HepG2 (cell line): ENCODE results near the gene MREG. TPM values are rescaled to one million over a fixed set of nuclear protein-coding genes. Genes with fewer than 3 reads are reported as not detected.
A peak's percentile ranks its signal among the peaks of the same experiment; 100 is the strongest.

Source experiments
- ATAC-seq: fragments of 200-7000 bp; cut with Tn5 transposase; 3 replicates; pipeline ENCODE4 v1.9.1; 2020; ENCODE audit warnings: mild to moderate bottlenecking, moderate library complexity
- Bru-seq: library from RNA; stranded (reverse); fragments of 400-500 nt; gene quantifications from one replicate; lab custom pipeline; 2021; lab: Mats Ljungman, UMichigan
- BruChase-seq, 2 experiments: library from RNA; stranded (reverse); fragments of 400-500 nt; gene quantifications; one replicate each; lab custom pipeline; 2021; lab: Mats Ljungman, UMichigan
- BruUV-seq: library from RNA; stranded (reverse); fragments of 400-500 nt; replicated peaks from 2 replicates; lab custom pipeline; 2021; lab: Mats Ljungman, UMichigan
- CTCF ChIA-PET: fragments of 300-600 bp; formaldehyde crosslinking; extraction: SDS; loops from one replicate; lab custom pipeline; 2021; ENCODE audit warnings: low total read pairs, inconsistent platforms, low intra/inter-chr PET ratio; lab: Yijun Ruan, JAX
- POLR2A ChIA-PET: fragments of 350-600 bp; sonication (Branson Sonifier 250); formaldehyde crosslinking; loops from one replicate; lab custom pipeline; 2020; ENCODE audit warnings: antibody characterized with exemption, inconsistent platforms; lab: Yijun Ruan, JAX
- DNase-seq: peaks from one replicate; pipeline ENCODE4 v3.0.0-alpha.2; 2015; ENCODE audit warnings: low spot score
- FAIRE-seq: peaks from 3 replicates; lab custom pipeline; 2011; peaks lifted over from hg19 to GRCh38; lab: Jason Lieb, UNC
- H2AFZ ChIP-seq: one replicate; pipeline ENCODE4 v1.6.1; 2011; ENCODE audit warnings: low read length, inconsistent platforms
- H3K27ac ChIP-seq: fragments of 300-600 bp; 3 replicates; pipeline ENCODE4 v1.8.0; 2011; ENCODE audit warnings: mixed run types, mild to moderate bottlenecking, mixed read lengths, low read length, inconsistent platforms; ENCODE audit not compliant: insufficient read depth; ENCODE audit errors: extremely low read length
- H3K27me3 ChIP-seq, 2 experiments: fragments of 200-600 bp in 1 of 2; 2 replicates in 1 of 2; 3 replicates in 1 of 2; pipeline versions ENCODE4 v1.6.0 to v1.8.0; 2011; ENCODE audit warnings: low read length in 2 of 2, mild to moderate bottlenecking in 2 of 2, moderate library complexity in 2 of 2, inconsistent platforms in 1 of 2; ENCODE audit not compliant: insufficient read depth in 2 of 2, control insufficient read depth in 1 of 2
- H3K36me3 ChIP-seq, 2 experiments: fragments of 200-600 bp in 1 of 2; replicated peaks in 1 of 2; 2 replicates in 1 of 2; 3 replicates in 1 of 2; pipeline versions ENCODE4 v1.5.1 to v1.8.0; 2011; ENCODE audit warnings: low read length in 2 of 2, inconsistent platforms in 1 of 2; ENCODE audit not compliant: insufficient read depth in 2 of 2, control insufficient read depth in 1 of 2
- H3K4me1 ChIP-seq: 2 replicates; pipeline ENCODE4 v1.5.1; 2012; ENCODE audit warnings: low read length, inconsistent platforms; ENCODE audit not compliant: insufficient read depth
- H3K4me2 ChIP-seq: 2 replicates; pipeline ENCODE4 v1.6.0; 2011; ENCODE audit warnings: low read depth, low read length, inconsistent platforms
- H3K4me3 ChIP-seq, 3 experiments: fragments of 200-600 bp in 1 of 3; sonication (generic), shearing (Covaris generic) in 1 of 3; replicated peaks in 1 of 3; 2 replicates each; pipeline ENCODE4 v1.5.1; 2011 to 2016; ENCODE audit warnings: low read length in 3 of 3, inconsistent platforms in 2 of 3, low read depth in 2 of 3, mild to moderate bottlenecking in 2 of 3, control low read depth in 1 of 3, mixed read lengths in 1 of 3; ENCODE audit not compliant: insufficient read depth in 1 of 3
- H3K79me2 ChIP-seq: one replicate; pipeline ENCODE4 v1.6.1; 2011; ENCODE audit warnings: low read length, inconsistent platforms; ENCODE audit not compliant: insufficient read depth
- H3K9ac ChIP-seq: 2 replicates; pipeline ENCODE4 v1.6.0; 2011; ENCODE audit warnings: mild to moderate bottlenecking, low read depth, low read length, inconsistent platforms; ENCODE audit not compliant: insufficient read depth
- H3K9me3 ChIP-seq: 2 replicates; pipeline ENCODE4 v1.5.1; 2012; ENCODE audit warnings: mild to moderate bottlenecking, low read length
- H4K20me1 ChIP-seq: 2 replicates; pipeline ENCODE4 v1.6.0; 2011; ENCODE audit warnings: inconsistent platforms, mild to moderate bottlenecking, low read length, moderate library complexity; ENCODE audit not compliant: insufficient read depth
- NFATC3 ChIP-seq: sonication (generic); formaldehyde crosslinking; IDR thresholded peaks from 2 replicates; pipeline ENCODE4 v1.5.1; 2020; ENCODE audit warnings: mild to moderate bottlenecking, missing genetic modification reagents
- TEAD3 ChIP-seq: optimal IDR thresholded peaks from 2 replicates; pipeline ENCODE3; 2016; ENCODE audit warnings: borderline replicate concordance
- ZBTB40 ChIP-seq, 2 experiments: fragments of 450-650 bp in 1 of 2; sonication (generic) in 1 of 2; formaldehyde crosslinking in 1 of 2; IDR thresholded peaks; 2 replicates each; pipeline versions ENCODE4 v1.6.1 to v1.8.0; 2016 to 2022; ENCODE audit warnings: antibody characterized with exemption in 1 of 2, mild to moderate bottlenecking in 1 of 2, missing genetic modification reagents in 1 of 2
- ZC3H4 ChIP-seq: sonication (generic); formaldehyde crosslinking; IDR thresholded peaks from 2 replicates; pipeline ENCODE4 v1.4.0; 2020; ENCODE audit warnings: missing genetic modification reagents, borderline replicate concordance
- ZNF510 ChIP-seq: sonication (generic); formaldehyde crosslinking; IDR thresholded peaks from 2 replicates; pipeline ENCODE4 v1.4.0; 2020; ENCODE audit warnings: low read depth, mild to moderate bottlenecking, missing genetic modification reagents
- ZNF891 ChIP-seq: sonication (generic); formaldehyde crosslinking; IDR thresholded peaks from 2 replicates; pipeline ENCODE4 v1.5.0; 2020; ENCODE audit warnings: mild to moderate bottlenecking, missing genetic modification reagents
- WGBS: methylation state at CpG from one replicate; pipeline ENCODE4 v1.1.6; 2017; ENCODE audit warnings: low lambda C conversion rate; 5-methylcytosine and 5-hydroxymethylcytosine counted together
- in situ Hi-C: cut with HindIII; loops from 2 replicates; pipeline ENCODE4 v1.10.0; 2017; ENCODE audit warnings: low pct_unique_long_range_greater_than_20kb; ENCODE audit not compliant: extremely low pct_ligation_motif_present
- intact Hi-C: fragments of 100-400 bp; cut with micrococcal nuclease; formaldehyde crosslinking; loops from one replicate; pipeline ENCODE4 v1.10.0; 2022; ENCODE audit not compliant: unreplicated experiment
- long read RNA-seq, 2 experiments: library from RNA in 1 of 2; library from polyadenylated mRNA in 1 of 2; stranded (forward) in 1 of 2; unstranded in 1 of 2; transcript quantifications; one replicate each; pipeline ENCODE4 v2.0.0, GENCODE V29; 2019 to 2022
- polyA minus RNA-seq, 3 experiments: library from RNA; depleted of rRNA, polyadenylated mRNA; stranded (reverse); fragments of >200 nt; gene quantifications; 2 replicates each; pipeline ENCODE4 v1.2.3, GENCODE V29; 2011; ENCODE audit warnings: low replicate concordance in 1 of 3
- polyA plus RNA-seq, 8 experiments: library from polyadenylated mRNA; depleted of rRNA in 3 of 8; stranded (reverse) in 7 of 8; unstranded in 1 of 8; fragments of >200 nt; fragmentation: Illumina TruSeq in 4 of 8; extraction: Trizol in 4 of 8; gene quantifications; 2 replicates each; pipeline versions ENCODE4 v1.2.1 to v1.2.3, GENCODE V29; 2011 to 2016; ENCODE audit warnings: low read depth in 4 of 8, missing spikeins in 1 of 8, mixed read lengths in 1 of 8; ENCODE audit not compliant: insufficient read depth in 1 of 8
- total RNA-seq, 5 experiments: library from RNA; depleted of rRNA; stranded (reverse); fragments of >200 nt; fragmentation: Illumina TruSeq; extraction: Trizol; gene quantifications; 2 replicates each; pipeline ENCODE4 v1.2.3, GENCODE V29; 2016; ENCODE audit warnings: low read depth in 1 of 5

The MREG gene
- total RNA-seq (2016; rRNA removed; fragmentation: Illumina TruSeq; extraction: Trizol) (23.3 and 26.4 TPM in 2 replicates), polyA plus RNA-seq (2011; rRNA removed) (7.3 and 7.5 TPM in 2 replicates), polyA minus RNA-seq (2011; rRNA and poly(A)+ RNA removed; ENCODE audit: low replicate concordance) (3.6 and 3.9 TPM in 2 replicates), Bru-seq, nascent RNA (percentile 85 among the genes with signal in this experiment), BruChase-seq, experiment 1, labeled RNA remaining after a 6-hour chase (percentile 70 among the genes with signal in this experiment), BruChase-seq, experiment 2, labeled RNA remaining after a 2-hour chase (percentile 74 among the genes with signal in this experiment)
- total RNA-seq (2016; cell fraction: cytosol; rRNA removed; fragmentation: Illumina TruSeq; extraction: Trizol; ENCODE audit: low read depth): 6.9 and 11.0 TPM in 2 replicates
- 22.5 and 23.8 TPM in 2 replicates for total RNA-seq (2016; cell fraction: insoluble cytoplasmic fraction; rRNA removed; fragmentation: Illumina TruSeq; extraction: Trizol)
- total RNA-seq (2016; cell fraction: membrane; rRNA removed; fragmentation: Illumina TruSeq; extraction: Trizol): 27.6 and 31.1 TPM in 2 replicates
- total RNA-seq (2016; cell fraction: nucleus; rRNA removed; fragmentation: Illumina TruSeq; extraction: Trizol): 22.1 and 26.5 TPM in 2 replicates
- 2.8 and 3.0 TPM in 2 replicates for polyA plus RNA-seq (2011; cell fraction: cytosol; rRNA removed)
- 10.6 and 11.6 TPM in 2 replicates for polyA plus RNA-seq (2011; cell fraction: nucleus; rRNA removed)
- 7.0 and 9.3 TPM in 2 replicates for polyA plus RNA-seq (2012)
- polyA plus RNA-seq (2016; cell fraction: cytosol; fragmentation: Illumina TruSeq; extraction: Trizol; ENCODE audit: low read depth): 10.0 and 14.5 TPM in 2 replicates
- polyA plus RNA-seq (2016; cell fraction: insoluble cytoplasmic fraction; fragmentation: Illumina TruSeq; extraction: Trizol; ENCODE audit: low read depth): 24.4 and 25.1 TPM in 2 replicates
- 20.9 and 23.0 TPM in 2 replicates for polyA plus RNA-seq (2016; cell fraction: membrane; fragmentation: Illumina TruSeq; extraction: Trizol; ENCODE audit: low read depth)
- polyA plus RNA-seq (2016; cell fraction: nucleus; fragmentation: Illumina TruSeq; extraction: Trizol; ENCODE audit: insufficient read depth, low read depth): 32.8 and 32.9 TPM in 2 replicates
- 4.0 and 4.3 TPM in 2 replicates for polyA minus RNA-seq (2011; cell fraction: cytosol; rRNA and poly(A)+ RNA removed)
- 19.2 and 20.6 TPM in 2 replicates for polyA minus RNA-seq (2011; cell fraction: nucleus; rRNA and poly(A)+ RNA removed)
- long read RNA-seq, experiment 1, transcript MREG-201 (5 exons, 1,314 nt): major isoform, 6 of 8 reads
- long read RNA-seq, experiment 1, partial matches to known transcripts: 1 of 8 reads
- long read RNA-seq, experiment 1, other reads (novel, unspliced or antisense): 1 of 8 reads
- long read RNA-seq, experiment 2, partial matches to known transcripts: 1 of 17 reads
- long read RNA-seq, experiment 2, other reads (novel, unspliced or antisense): 13 of 17 reads

- POLR2A ChIA-PET: interaction anchor here (0.6 to 1.6 kb wide), 2 partner anchors 141 to 701 kb away, joined by 3 read pairs; partner anchors contain the start of gene ATIC
- CTCF ChIA-PET: interaction anchor here (1.3 to 2.3 kb wide), 2 partner anchors 10 to 63 kb away, joined by 12 to 13 read pairs; no protein-coding TSS in a partner anchor
- 3% methylated on average over 36 of the region's 70 CpGs for WGBS
- H2AFZ ChIP-seq: no peak within 1 kb of the TSS
- H4K20me1 ChIP-seq: no peaks in the 10 kb centered on the region
- BruUV-seq: TSS peak; percentile 57
- peak within 1 kb of the TSS; percentile 47 for H3K27ac ChIP-seq
- peak; percentile 18 for FAIRE-seq
- in situ Hi-C loops (loop anchor here (5.0 kb wide), 1 partner anchor 61 kb away; no protein-coding TSS in a partner anchor), intact Hi-C loops (loop anchor here (1.0 to 5.0 kb wide), 3 partner anchors 30 to 63 kb away; no protein-coding TSS in a partner anchor)
- H3K9ac ChIP-seq: peak within 1 kb of the TSS; percentile 76
- DNase-seq: peak; percentile 77
- no peaks in the 10 kb centered on the region for H3K27me3 ChIP-seq
- peaks cover 15% of the 10 kb centered on the region for H3K4me1 ChIP-seq
- peaks cover 27% of the 10 kb centered on the region for H3K79me2 ChIP-seq
- H3K4me3 ChIP-seq: peak within 1 kb of the TSS; percentile 95 to 98 (median 97)
- H3K36me3 ChIP-seq: 0 out of 5 replicates have a peak, but pooled peaks cover 1 to 14% of the 10 kb centered on the region in 2 experiments
- ATAC-seq: peak; percentile 88
- no peaks in the 10 kb centered on the region for H3K9me3 ChIP-seq
- H3K4me2 ChIP-seq: peak within 1 kb of the TSS; percentile 84
- no peak for TF ChIP-seq TEAD3 (CRISPR knock-in tag)
- no peak for TF ChIP-seq ZBTB40 (IDR thresholded peaks at IDR 0.05)
- peak; percentile 47; the same call in 1 of the 2 replicates for TF ChIP-seq ZBTB40 (CRISPR knock-in tag; IDR thresholded peaks at IDR 0.05)
- no peak for TF ChIP-seq NFATC3 (CRISPR knock-in tag)
- peak; percentile 7; the same call in 1 of the 2 replicates for TF ChIP-seq ZNF891 (CRISPR knock-in tag)
- TF ChIP-seq ZC3H4: no peak
- TF ChIP-seq ZNF510 (CRISPR knock-in tag): peak; percentile 95
These were observed at the start of gene MREG for GRCh38 chr2:216013080-216013909. TSS of gene MREG (minus strand) at chr2:216013551. CDS start at chr2:216013327, 224 bp downstream.
